ENCODE results near the gene ABCC5.

- TF ChIP-seq CTCF (IDR thresholded peaks at IDR 0.05; ENCODE audit: low read length) (no peak), EZH2phosphoT487 (IDR thresholded peaks at IDR 0.05; ENCODE audit: low read length) (no peak)
Observed at GRCh38 chr3:183980403-183980802, 37.3 kb downstream of the ABCC5 start.

All from MM.1S (cell line).